IPS-15b (cell line): ENCODE results near the gene PSMB8.
"Not testable (repeated sequence)": the region's sequence is repeated elsewhere in the genome, so short reads cannot be mapped to it uniquely, and the experiment has no call there.

Experiments
- H3K27me3 ChIP-seq: one replicate; pipeline ENCODE4 v1.6.1; 2013; ENCODE audit warnings: low read length; ENCODE audit not compliant: control insufficient read depth, insufficient read depth
- H3K36me3 ChIP-seq: one replicate; pipeline ENCODE4 v1.6.1; 2013; ENCODE audit warnings: low read length; ENCODE audit not compliant: control insufficient read depth, insufficient read depth
- H3K4me1 ChIP-seq: one replicate; pipeline ENCODE4 v1.6.1; 2013; ENCODE audit warnings: mild to moderate bottlenecking, low read length; ENCODE audit not compliant: control insufficient read depth, insufficient read depth
- H3K4me3 ChIP-seq: one replicate; pipeline ENCODE4 v1.5.1; 2013; ENCODE audit warnings: low read depth, low read length
- H3K9ac ChIP-seq: one replicate; pipeline ENCODE4 v1.6.1; 2013; ENCODE audit warnings: low read depth, mild to moderate bottlenecking, low read length
- H3K9me3 ChIP-seq: one replicate; pipeline ENCODE4 v1.6.1; 2013; ENCODE audit warnings: mild to moderate bottlenecking, low read length; ENCODE audit not compliant: control insufficient read depth, insufficient read depth

Gene PSMB8

DNA sequence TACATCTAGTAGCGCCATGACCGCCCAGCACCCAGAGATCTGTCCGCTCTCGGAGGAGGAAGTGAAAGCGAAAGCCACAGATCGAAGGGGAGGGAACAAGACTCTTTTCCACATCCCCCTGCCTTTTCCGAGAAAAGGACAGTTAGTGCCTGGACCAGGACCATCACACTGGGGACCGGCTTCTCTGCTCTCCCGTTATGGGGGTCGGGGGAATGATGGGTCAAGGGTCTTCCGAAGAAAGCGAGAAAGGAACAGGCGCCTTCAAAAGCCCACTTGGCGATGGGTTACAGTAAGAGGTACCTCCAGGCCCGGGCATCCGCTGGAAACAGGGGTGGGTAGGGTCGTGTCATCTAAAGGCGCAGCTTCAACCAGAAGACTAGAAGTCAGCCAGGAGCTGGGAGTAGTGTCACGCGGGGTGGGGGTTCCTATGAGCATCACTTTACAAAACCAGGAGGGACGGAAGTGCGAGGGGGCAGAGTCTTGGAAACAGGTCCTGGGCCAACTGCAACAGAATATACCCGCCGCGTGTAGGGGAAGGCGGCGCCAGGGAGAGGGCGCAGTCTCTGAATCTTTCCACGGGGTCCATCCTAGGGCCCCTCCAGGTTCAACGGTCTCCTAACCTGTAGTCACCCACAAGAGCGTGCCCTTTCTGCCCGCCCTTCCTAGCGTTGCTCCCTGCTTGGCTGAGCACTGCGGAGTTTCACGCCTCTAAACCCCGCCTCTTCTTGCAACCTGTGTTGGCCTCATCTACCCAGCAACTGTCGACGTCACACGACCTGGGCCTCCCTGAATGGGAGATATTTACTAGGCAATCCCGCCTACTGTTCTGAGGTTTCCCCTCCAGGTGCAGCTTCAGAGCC lies at the start of gene PSMB8:
PSMB8 (minus strand) TSS at position 69 of the 860 bp plus-strand sequence; CDS start at position 18, 51 bp downstream.
- Histone ChIP-seq H3K27me3 (peaks cover 17% of the 10 kb centered on the region), H3K36me3 (peaks cover 2% of the 10 kb centered on the region), H3K9me3 (no peaks in the 10 kb centered on the region), H3K9ac (peak within 1 kb of the TSS; percentile 54), H3K4me1 (peaks cover 2% of the 10 kb centered on the region), H3K4me3 (peak within 1 kb of the TSS; percentile 98)

DNA sequence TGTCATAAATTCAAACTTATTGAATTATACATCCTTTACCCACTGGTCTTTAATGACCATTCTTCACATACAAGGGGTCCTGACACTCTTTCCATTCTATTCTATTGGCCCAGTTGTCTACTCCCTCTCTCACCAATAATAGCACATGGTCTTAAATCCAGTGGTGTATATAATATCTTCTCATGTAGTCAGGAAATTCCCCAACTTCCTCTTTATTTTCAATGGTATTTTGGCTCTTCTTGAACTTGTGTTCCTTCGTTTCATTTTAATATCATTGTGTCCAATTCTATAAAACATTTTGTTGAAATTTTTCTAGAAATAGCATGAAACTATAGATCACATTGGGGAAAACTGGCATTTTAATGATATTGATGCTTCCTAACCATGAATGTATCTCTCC lies 47.0 kb upstream of the PSMB8 start:
- peaks cover 3% of the 10 kb centered on the region for H3K27me3 ChIP-seq
- no peak overlapping the region for H3K4me3 ChIP-seq
- no peaks in the 10 kb centered on the region for H3K9me3 ChIP-seq
- H3K9ac ChIP-seq = no peak overlapping the region
- peaks cover 4% of the 10 kb centered on the region for H3K4me1 ChIP-seq
- no peaks in the 10 kb centered on the region for H3K36me3 ChIP-seq

DNA sequence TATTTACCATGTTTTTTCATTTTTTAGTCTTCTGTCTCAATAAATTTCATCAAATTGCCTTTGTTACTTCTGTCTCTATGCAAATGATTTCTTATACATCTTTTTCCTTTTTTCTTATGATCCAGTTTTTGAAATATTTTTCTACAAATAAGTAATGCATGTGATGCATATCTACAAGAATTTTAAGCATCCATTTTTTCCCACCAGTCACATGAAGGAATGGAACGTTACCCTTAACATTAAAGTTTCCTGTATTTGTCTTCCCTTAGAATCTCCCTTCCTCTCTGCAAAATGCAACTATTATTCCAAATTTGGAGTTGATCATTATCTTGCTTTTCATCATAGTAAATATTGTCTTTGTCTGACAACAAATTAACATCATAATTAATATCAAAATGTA lies 45.7 kb upstream of the PSMB8 start:
- Histone ChIP-seq H3K9me3 (no peaks in the 10 kb centered on the region), H3K27me3 (no peaks in the 10 kb centered on the region), H3K9ac (no peak overlapping the region), H3K4me3 (no peak overlapping the region), H3K36me3 (no peaks in the 10 kb centered on the region), H3K4me1 (no peaks in the 10 kb centered on the region)

DNA sequence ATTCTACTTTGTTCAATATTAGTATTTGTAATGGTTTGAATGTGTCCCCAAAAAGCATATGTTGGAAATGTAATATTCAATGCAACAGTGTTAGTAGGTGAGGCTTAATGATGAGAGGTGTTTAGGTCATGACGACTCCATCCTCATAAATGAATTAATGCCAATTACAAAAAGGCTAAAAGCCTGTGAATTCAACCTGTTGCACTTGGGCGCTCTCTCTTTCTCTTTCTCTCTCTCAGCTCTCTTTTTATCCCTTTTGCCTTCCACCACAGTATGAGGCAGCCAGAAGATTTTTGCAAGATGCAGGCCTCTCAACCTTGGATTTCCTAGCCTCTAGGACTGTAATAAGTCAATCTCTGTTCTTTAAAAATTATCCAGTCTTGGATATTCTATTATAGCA lies 44.7 kb upstream of the PSMB8 start:
- Histone ChIP-seq H3K9me3 (no peaks in the 10 kb centered on the region), H3K27me3 (no peaks in the 10 kb centered on the region), H3K9ac (no peak overlapping the region), H3K4me3 (no peak overlapping the region), H3K4me1 (no peaks in the 10 kb centered on the region), H3K36me3 (no peaks in the 10 kb centered on the region)

DNA sequence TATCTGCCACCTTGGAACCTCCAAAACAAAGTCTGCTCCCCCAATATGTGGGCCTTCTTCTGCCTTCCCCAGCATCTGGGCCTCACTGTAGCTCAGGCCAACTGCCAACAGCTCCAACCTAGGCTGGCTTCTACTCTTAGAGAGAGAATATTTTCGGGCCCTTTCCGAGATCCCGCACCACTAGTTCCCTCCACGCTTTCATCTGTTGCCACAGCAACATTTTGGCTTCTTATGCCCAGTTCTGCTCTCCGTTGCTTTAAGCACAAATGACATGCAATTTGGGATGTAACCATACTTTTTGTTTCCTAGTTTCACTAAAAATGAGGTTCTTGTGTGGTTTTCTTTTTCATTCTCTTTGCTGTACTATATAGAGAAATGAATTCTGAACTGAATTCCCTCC lies 43.8 kb upstream of the PSMB8 start:
- Histone ChIP-seq H3K27me3 (no peaks in the 10 kb centered on the region), H3K4me1 (no peaks in the 10 kb centered on the region), H3K4me3 (no peak overlapping the region), H3K9me3 (no peaks in the 10 kb centered on the region), H3K9ac (no peak overlapping the region), H3K36me3 (no peaks in the 10 kb centered on the region)

DNA sequence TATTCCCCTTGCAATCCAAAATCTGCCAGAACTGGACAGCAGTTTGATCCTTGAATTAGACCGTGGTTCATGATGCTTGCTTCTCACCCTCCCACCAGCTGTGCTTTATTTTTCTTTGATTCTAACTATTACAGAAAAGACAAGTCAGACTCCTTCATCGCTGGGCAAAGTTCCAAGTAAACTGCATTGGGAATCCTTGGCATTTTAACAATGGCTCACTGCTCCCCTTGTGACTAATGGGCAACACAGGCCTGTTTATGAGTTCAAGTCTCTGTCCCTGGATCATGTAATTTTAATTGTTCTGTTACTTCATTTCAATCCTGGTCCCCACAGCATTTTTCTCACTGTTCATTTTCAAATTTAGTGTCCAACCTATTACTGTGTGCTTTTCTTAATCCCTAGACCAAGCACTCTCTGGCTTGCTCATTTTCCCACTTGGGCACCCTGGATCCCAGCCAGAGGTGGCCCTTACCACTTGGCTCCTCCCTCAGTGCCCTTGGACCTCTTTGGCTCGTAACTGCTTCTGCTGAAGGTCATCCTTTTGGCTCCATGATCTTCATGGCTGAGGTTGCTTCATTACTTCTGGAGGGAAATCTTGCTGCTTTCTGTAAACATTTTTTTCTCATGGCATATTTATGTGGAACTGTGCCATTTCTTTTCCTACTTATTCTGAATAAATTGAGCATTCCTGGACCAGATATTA lies 43.0 kb upstream of the PSMB8 start:
- no peaks in the 10 kb centered on the region for H3K4me1 ChIP-seq
- no peaks in the 10 kb centered on the region for H3K27me3 ChIP-seq
- H3K9ac ChIP-seq = no peak overlapping the region
- H3K36me3 ChIP-seq = no peaks in the 10 kb centered on the region
- no peaks in the 10 kb centered on the region for H3K9me3 ChIP-seq
- H3K4me3 ChIP-seq = no peak overlapping the region

DNA sequence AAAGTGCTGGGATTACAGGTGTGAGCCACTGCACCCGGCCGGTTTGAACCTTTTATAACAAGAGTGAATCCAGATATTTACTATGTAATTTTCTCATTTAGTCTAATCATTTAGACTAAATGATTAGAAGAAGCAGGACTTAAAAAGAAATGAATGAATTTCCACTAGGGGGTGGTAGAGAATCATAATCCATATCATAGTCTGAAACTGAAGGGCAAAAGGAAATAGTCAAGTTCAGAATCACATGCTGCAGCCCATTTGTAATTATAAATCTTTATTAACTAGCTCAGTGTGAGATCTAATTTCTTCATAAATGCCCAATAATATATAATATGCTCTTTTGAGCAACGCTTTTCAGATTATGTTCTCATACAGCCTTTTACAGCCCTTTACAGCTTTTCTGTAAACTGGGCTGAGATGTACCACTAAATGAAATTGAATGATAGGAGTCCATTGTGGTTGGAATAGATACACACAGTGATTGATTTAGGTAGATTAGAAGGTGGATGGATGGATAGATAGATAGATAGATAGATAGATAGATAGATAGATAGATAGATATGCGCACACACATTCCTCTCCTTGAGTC lies 41.9 kb upstream of the PSMB8 start:
- Histone ChIP-seq H3K9ac (no peak overlapping the region), H3K4me1 (no peaks in the 10 kb centered on the region), H3K4me3 (no peak overlapping the region), H3K9me3 (no peaks in the 10 kb centered on the region), H3K36me3 (no peaks in the 10 kb centered on the region), H3K27me3 (no peaks in the 10 kb centered on the region)

DNA sequence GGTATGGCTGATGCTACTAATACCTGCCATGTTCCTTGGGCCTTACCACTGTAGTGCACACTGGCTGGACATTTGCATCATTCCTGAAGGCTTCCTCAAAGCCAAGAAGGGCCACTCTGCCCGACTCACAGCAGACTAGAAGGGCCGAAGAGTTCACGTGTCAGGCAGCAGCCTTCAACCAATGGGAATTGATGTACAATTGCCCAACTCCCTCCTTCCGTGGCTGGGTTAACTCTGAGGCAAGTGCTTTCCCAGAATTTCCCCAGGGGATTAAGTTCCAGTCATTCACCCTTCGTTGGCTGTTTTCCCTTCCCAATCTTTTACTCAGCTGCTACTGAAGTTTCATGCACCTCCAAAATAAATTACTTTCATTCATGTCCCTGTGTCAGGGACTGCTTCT lies 39.9 kb upstream of the PSMB8 start:
- Histone ChIP-seq H3K27me3 (no peaks in the 10 kb centered on the region), H3K36me3 (no peaks in the 10 kb centered on the region), H3K9me3 (no peaks in the 10 kb centered on the region), H3K9ac (no peak overlapping the region), H3K4me3 (no peak overlapping the region), H3K4me1 (no peaks in the 10 kb centered on the region)

DNA sequence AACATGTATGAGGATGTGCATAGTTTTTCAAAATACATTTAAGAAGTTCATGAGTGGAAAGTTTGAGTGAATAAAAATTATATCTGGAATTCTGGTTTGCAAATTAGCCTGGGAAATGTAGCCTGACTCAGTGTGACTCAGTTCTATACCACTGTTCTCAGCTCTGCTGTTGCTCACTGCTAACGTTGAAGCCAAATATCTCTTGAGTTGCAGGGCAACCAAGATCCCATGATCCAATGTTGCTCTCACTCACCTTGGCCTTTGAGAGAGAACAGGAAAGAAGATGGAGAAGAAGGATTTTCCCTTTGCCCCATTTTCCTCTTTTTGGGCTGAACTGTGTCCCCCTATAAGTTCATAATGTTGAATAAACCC lies 39.0 kb upstream of the PSMB8 start:
- H3K4me1 ChIP-seq = no peaks in the 10 kb centered on the region
- H3K9ac ChIP-seq = no peak overlapping the region
- no peaks in the 10 kb centered on the region for H3K36me3 ChIP-seq
- H3K4me3 ChIP-seq = no peak overlapping the region
- H3K27me3 ChIP-seq = no peaks in the 10 kb centered on the region
- no peaks in the 10 kb centered on the region for H3K9me3 ChIP-seq

DNA sequence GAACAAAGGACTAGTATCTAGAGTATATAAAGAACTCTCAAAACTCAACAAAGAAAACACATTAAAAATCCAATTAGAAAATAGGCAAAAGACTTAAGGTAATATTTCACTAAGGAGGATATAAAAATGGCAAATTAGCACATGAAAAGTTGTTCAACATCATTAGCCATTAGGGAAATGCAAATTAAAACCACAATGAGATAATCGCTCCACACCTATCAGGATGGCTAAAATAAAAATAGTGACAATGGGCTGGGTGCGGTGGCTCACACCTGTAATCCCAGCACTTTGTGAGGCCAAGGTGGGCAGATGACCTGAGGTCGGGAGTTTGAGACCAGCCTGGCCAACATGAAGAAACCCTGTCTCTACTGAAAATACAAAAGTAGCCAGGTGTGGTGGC lies 37.1 kb upstream of the PSMB8 start:
- H3K9me3 ChIP-seq, H3K36me3 ChIP-seq, H3K4me1 ChIP-seq, H3K9ac ChIP-seq, H3K27me3 ChIP-seq, H3K4me3 ChIP-seq: not testable (repeated sequence)

DNA sequence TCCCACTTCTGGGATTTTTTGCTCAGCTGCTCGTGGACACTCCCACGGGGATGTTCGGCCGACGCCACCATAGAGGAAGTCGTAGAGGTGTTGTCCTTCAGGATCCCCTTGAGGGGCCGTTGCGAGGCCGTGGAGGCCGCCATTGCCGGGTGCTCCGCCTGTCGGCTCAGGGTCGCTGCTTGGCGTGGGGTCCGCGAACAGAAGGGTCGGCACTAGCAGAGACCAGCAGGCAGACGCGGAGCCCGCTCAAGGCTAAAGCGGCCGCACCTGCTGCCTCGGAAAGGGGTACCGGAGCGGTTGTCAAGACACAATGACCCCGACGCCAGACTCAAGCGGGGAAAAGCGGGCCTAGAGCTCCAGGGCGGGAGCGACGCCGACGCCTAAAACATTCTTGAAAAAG lies 35.8 kb upstream of the PSMB8 start:
- H3K27me3 ChIP-seq = no peaks in the 10 kb centered on the region

DNA sequence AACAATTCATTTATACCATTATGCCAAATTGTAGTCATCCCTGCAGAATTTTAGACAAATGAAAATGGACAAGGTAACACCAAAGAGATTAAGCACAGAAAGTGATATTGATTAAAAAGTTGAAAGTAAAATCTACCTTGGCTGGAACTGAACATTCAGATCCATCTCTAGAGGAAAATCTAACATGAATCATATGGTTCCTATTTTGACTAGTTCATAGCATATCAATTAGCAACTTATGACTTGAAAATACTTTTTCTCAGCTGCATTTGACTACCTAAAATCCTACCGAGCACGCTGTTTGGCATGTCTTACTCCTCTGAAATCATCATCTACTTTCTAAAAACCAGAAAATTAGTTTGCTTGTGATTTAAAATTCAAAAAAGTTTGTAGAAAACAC lies 32.8 kb upstream of the PSMB8 start:
- Histone ChIP-seq H3K36me3 (no peaks in the 10 kb centered on the region), H3K9ac (no peak overlapping the region), H3K9me3 (no peaks in the 10 kb centered on the region), H3K4me3 (no peak overlapping the region), H3K27me3 (no peaks in the 10 kb centered on the region), H3K4me1 (no peaks in the 10 kb centered on the region)

More for the DNA sequence above, 35.8 kb upstream of the PSMB8 start:
- H3K9me3 ChIP-seq = no peaks in the 10 kb centered on the region
- H3K4me3 ChIP-seq = no peak overlapping the region
- no peaks in the 10 kb centered on the region for H3K36me3 ChIP-seq
- no peaks in the 10 kb centered on the region for H3K4me1 ChIP-seq
- no peak overlapping the region for H3K9ac ChIP-seq
